IPS-20b (cell line): ENCODE results near the gene GRIK2.

ENCODE experiments used
- H3K27ac ChIP-seq: one replicate; pipeline ENCODE4 v1.5.1; 2013; ENCODE audit warnings: low read length
- H3K27me3 ChIP-seq: 2 replicates; pipeline ENCODE4 v1.6.1; 2013; ENCODE audit warnings: mild to moderate bottlenecking, low read length, inconsistent platforms; ENCODE audit not compliant: insufficient read depth
- H3K36me3 ChIP-seq: 2 replicates; pipeline ENCODE4 v1.6.1; 2013; ENCODE audit warnings: low read depth, mild to moderate bottlenecking, inconsistent platforms, low read length, moderate library complexity; ENCODE audit not compliant: insufficient read depth
- H3K4me1 ChIP-seq: 2 replicates; pipeline ENCODE4 v1.6.1; 2013; ENCODE audit warnings: mild to moderate bottlenecking, control low read depth, inconsistent platforms, low read length, moderate library complexity; ENCODE audit not compliant: insufficient read depth
- H3K4me3 ChIP-seq: 2 replicates; pipeline ENCODE4 v1.5.1; 2013; ENCODE audit warnings: mild to moderate bottlenecking, low read length, inconsistent platforms
- H3K9ac ChIP-seq: 2 replicates; pipeline ENCODE4 v1.6.1; 2013; ENCODE audit warnings: low read depth, mild to moderate bottlenecking, inconsistent platforms, low read length, moderate library complexity
- H3K9me3 ChIP-seq: 2 replicates; pipeline ENCODE4 v1.6.1; 2013; ENCODE audit warnings: mild to moderate bottlenecking, low read depth, low read length, inconsistent platforms; ENCODE audit not compliant: insufficient read depth

The GRIK2 gene

DNA sequence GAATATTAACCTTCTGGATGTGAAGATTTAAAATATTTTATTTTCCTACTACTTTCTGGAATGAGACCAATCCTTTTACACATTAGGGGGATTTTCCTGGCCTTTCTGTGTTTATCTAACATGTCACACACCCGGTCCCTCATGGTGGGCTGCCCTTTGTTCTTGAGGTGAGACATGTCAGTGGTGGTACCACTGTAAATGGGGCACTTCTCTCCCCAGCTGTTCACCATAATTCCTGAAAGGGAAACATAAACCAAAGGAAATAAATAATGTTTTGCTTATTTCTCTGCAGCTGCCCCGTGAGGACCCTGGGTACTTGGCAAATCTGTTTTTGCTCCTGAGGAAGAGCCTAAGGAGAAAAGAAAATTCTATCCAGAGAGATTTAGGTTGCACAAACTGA, 41.1 kb downstream of the GRIK2 start:
- H3K27ac ChIP-seq = no peak overlapping the region
- no peaks in the 10 kb centered on the region for H3K4me1 ChIP-seq
- H3K4me3 ChIP-seq = no peak overlapping the region
- no peaks in the 10 kb centered on the region for H3K27me3 ChIP-seq
- no peak overlapping the region for H3K9ac ChIP-seq
- H3K9me3 ChIP-seq = no peaks in the 10 kb centered on the region
- no peaks in the 10 kb centered on the region for H3K36me3 ChIP-seq

DNA sequence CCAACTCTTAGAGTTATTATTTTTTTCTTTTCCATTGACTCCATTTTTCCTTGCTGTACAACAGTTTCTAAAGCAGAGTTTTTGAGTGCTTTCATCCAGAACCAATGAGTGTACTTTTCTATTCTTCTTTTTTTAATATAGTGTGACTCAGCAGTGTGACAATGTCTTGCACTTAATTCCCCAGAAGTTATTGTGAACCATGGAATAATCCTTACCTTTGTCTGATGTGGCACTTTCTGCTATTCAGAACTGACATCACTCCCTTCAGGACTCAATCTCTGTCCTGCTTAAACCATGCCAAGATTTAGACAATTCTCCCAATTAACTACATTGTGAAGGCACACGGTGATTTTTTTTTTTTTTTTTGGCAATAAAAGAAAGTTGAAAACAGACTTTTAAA, 41.5 kb downstream of the GRIK2 start:
- Histone ChIP-seq H3K27me3 (no peaks in the 10 kb centered on the region), H3K36me3 (no peaks in the 10 kb centered on the region), H3K4me3 (no peak overlapping the region), H3K9ac (no peak overlapping the region), H3K9me3 (no peaks in the 10 kb centered on the region), H3K27ac (no peak overlapping the region), H3K4me1 (no peaks in the 10 kb centered on the region)

DNA sequence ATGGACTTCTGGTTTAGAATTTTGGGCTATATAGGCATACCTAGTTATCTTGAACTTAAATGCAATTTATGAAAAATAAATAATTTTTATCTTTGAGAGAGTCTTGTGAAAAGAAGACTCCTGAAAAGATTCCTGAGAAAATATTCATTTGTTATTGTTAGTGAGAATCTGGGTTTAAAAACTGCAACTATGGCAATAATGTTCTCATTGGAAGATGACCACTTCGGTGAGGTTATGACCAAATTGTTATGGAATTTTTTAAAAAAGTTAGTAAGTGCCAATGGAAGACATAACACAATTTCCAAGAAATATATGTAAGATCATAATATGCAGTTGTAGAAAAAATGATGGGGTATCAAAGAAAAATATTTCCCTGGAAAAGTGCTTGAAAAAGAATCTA, 46.3 kb downstream of the GRIK2 start:
- no peaks in the 10 kb centered on the region for H3K9me3 ChIP-seq
- H3K36me3 ChIP-seq = no peaks in the 10 kb centered on the region
- H3K9ac ChIP-seq = no peak overlapping the region
- no peak overlapping the region for H3K27ac ChIP-seq
- no peaks in the 10 kb centered on the region for H3K4me1 ChIP-seq
- no peaks in the 10 kb centered on the region for H3K27me3 ChIP-seq
- no peak overlapping the region for H3K4me3 ChIP-seq

GRCh38 chr6:101443315-101443714, 49.8 kb downstream of the GRIK2 start:
- no peaks in the 10 kb centered on the region for H3K27me3 ChIP-seq
- H3K9ac ChIP-seq = no peak overlapping the region
- no peak overlapping the region for H3K27ac ChIP-seq
- H3K4me3 ChIP-seq = no peak overlapping the region
- no peaks in the 10 kb centered on the region for H3K4me1 ChIP-seq
- H3K9me3 ChIP-seq = no peaks in the 10 kb centered on the region
- H3K36me3 ChIP-seq = no peaks in the 10 kb centered on the region

- no peaks in the 10 kb centered on the region for H3K36me3 ChIP-seq
- H3K4me3 ChIP-seq = no peak overlapping the region
- H3K9me3 ChIP-seq = no peaks in the 10 kb centered on the region
- H3K27ac ChIP-seq = no peak overlapping the region
- H3K4me1 ChIP-seq = peaks cover 5% of the 10 kb centered on the region; the same call in 1 of the 2 replicates
- no peak overlapping the region for H3K9ac ChIP-seq
- no peaks in the 10 kb centered on the region for H3K27me3 ChIP-seq
These were observed 51.2 kb downstream of the GRIK2 start for GRCh38 chr6:101444717-101445116.

GRCh38 chr6:101445527-101445926, 52.0 kb downstream of the GRIK2 start:
- H3K27me3 ChIP-seq = no peaks in the 10 kb centered on the region

DNA sequence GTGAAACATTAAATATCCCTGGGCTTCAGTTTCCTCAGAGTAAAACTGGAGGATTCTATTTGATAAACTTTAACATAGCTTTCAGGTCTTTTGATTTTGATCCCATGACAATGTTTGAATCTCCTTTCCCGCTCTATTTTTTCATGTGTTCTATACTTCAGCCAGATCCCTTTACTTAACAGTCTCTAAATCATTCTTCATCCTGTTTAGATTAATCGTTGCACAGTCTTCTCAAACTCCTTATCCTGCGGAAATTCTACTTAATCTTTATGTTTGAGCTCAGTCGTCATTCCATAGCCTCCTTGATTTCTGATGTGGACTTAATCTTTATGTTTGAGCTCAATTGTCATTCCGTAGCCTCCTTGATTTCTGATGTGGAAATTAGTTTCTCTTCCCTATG, 57.4 kb downstream of the GRIK2 start:
- no peaks in the 10 kb centered on the region for H3K27me3 ChIP-seq
- no peak overlapping the region for H3K9ac ChIP-seq
- H3K4me3 ChIP-seq = no peak overlapping the region
- peaks cover 5% of the 10 kb centered on the region; the same call in 1 of the 2 replicates for H3K4me1 ChIP-seq
- no peaks in the 10 kb centered on the region for H3K9me3 ChIP-seq
- no peak overlapping the region for H3K27ac ChIP-seq
- no peaks in the 10 kb centered on the region for H3K36me3 ChIP-seq

More at GRCh38 chr6:101445527-101445926, 52.0 kb downstream of the GRIK2 start:
- Histone ChIP-seq H3K27ac (no peak overlapping the region), H3K4me1 (peaks cover 5% of the 10 kb centered on the region; the same call in 1 of the 2 replicates), H3K9ac (no peak overlapping the region), H3K4me3 (no peak overlapping the region), H3K9me3 (no peaks in the 10 kb centered on the region), H3K36me3 (no peaks in the 10 kb centered on the region)

DNA sequence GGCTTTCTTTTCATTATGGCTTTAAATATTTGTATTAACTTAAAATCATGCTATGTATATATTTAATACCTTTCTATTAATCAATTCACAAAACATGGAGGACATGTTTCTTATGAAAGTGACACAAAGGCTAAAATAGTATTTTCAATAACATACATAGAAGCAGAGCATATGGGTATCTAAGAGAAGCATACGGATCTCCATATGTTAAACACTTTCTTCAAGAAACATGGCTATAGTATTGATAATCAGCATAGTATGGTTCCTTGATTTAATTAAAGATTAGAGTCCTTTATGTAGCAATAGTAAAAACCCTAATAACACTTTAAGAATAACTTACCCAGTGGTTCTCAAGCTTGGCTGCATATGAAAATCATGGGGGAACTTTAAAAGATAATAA, 58.5 kb downstream of the GRIK2 start:
- Histone ChIP-seq H3K4me1 (peaks cover 5% of the 10 kb centered on the region; the same call in 1 of the 2 replicates), H3K27ac (no peak overlapping the region), H3K27me3 (no peaks in the 10 kb centered on the region), H3K4me3 (no peak overlapping the region), H3K36me3 (no peaks in the 10 kb centered on the region), H3K9me3 (no peaks in the 10 kb centered on the region), H3K9ac (no peak overlapping the region)

DNA sequence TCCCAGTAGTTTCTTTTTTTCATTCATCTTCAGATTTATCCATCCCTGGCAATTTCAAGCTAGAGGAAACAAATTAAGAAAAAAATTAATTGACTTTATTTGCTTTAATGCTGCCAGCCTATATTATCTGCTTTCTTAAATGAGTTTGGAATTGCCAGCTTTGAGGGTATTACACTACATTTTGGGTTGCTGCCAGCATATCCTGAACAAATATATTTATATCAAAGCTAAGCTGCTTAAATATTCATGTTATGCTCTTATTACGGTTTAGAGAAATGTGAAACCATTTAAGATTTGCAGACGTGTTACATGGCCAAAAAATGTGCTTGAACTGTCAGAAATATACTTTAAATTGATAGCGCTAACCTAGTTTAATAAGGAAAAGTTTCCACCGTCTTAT, 59.7 kb downstream of the GRIK2 start:
- Histone ChIP-seq H3K36me3 (no peaks in the 10 kb centered on the region), H3K27me3 (no peaks in the 10 kb centered on the region), H3K9me3 (no peaks in the 10 kb centered on the region), H3K27ac (no peak overlapping the region), H3K4me1 (peaks cover 5% of the 10 kb centered on the region; the same call in 1 of the 2 replicates), H3K9ac (no peak overlapping the region), H3K4me3 (no peak overlapping the region)

DNA sequence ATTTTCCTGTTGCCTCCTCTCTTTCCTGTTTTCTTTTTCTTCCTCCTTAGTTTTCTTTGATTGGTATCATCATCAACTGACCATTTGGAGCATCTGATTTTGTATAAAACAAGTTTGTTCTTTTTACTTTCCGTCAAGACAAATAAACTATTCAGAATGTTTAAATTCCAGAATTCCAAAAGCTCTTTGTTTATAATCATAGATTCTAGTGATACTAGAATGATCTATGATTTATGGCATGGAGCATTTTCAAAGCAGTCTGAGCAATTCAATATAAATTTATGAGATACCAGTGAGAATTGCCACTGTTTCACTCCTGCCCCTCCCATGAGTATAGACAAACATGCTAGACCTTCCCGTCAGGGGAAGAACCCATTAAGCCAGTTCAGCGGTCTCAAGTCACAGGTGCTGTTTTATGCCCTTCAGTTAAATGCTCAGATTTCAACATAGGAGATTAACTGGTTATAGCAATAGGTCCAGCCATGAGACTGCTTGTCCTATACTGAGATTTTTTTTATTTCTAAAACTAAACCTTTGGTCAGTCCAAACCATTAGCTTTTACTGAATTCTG, 60.7 kb downstream of the GRIK2 start:
- no peak overlapping the region for H3K4me3 ChIP-seq

GRCh38 chr6:101458336-101458735, 64.8 kb downstream of the GRIK2 start:
- Histone ChIP-seq H3K9ac (no peak overlapping the region), H3K9me3 (no peaks in the 10 kb centered on the region), H3K27me3 (no peaks in the 10 kb centered on the region), H3K4me1 (no peaks in the 10 kb centered on the region), H3K36me3 (no peaks in the 10 kb centered on the region), H3K4me3 (no peak overlapping the region), H3K27ac (no peak overlapping the region)

More for the DNA sequence above, 60.7 kb downstream of the GRIK2 start:
- Histone ChIP-seq H3K27me3 (no peaks in the 10 kb centered on the region), H3K36me3 (no peaks in the 10 kb centered on the region), H3K27ac (no peak overlapping the region), H3K9me3 (no peaks in the 10 kb centered on the region), H3K9ac (no peak overlapping the region), H3K4me1 (no peaks in the 10 kb centered on the region)

- no peak overlapping the region for H3K4me3 ChIP-seq
- no peaks in the 10 kb centered on the region for H3K36me3 ChIP-seq
- H3K4me1 ChIP-seq = no peaks in the 10 kb centered on the region
- no peaks in the 10 kb centered on the region for H3K27me3 ChIP-seq
- no peak overlapping the region for H3K27ac ChIP-seq
- H3K9ac ChIP-seq = no peak overlapping the region
- no peaks in the 10 kb centered on the region for H3K9me3 ChIP-seq
These were observed 65.3 kb downstream of the GRIK2 start for GRCh38 chr6:101458826-101459225.
